Nephron progenitor cell (in vitro differentiated cells): ENCODE measurements around the gene BBS9.
A peak's percentile ranks its signal among the peaks of the same experiment; 100 is the strongest.

Experiments used
- DNase-seq: peaks from one replicate; pipeline ENCODE4 v3.0.0; 2021
- H3K27ac Mint-ChIP-seq: 2 replicates; pipeline ENCODE4 v1.8.0; 2021; ENCODE audit warnings: mild to moderate bottlenecking, moderate library complexity, mixed read lengths
- H3K27me3 Mint-ChIP-seq: 2 replicates; pipeline ENCODE4 v1.8.0; 2021; ENCODE audit warnings: mild to moderate bottlenecking, low read depth, mixed read lengths; ENCODE audit not compliant: poor library complexity
- H3K36me3 Mint-ChIP-seq: 2 replicates; pipeline ENCODE4 v1.8.0; 2021; ENCODE audit warnings: low read depth, mixed read lengths
- H3K4me1 Mint-ChIP-seq: 2 replicates; pipeline ENCODE4 v1.8.0; 2021; ENCODE audit warnings: mixed read lengths
- H3K4me3 Mint-ChIP-seq: 2 replicates; pipeline ENCODE4 v1.8.0; 2021; ENCODE audit warnings: mild to moderate bottlenecking, moderate library complexity, mixed read lengths
- H3K9me3 Mint-ChIP-seq: 2 replicates; pipeline ENCODE4 v1.8.0; 2021; ENCODE audit warnings: mild to moderate bottlenecking, moderate library complexity, mixed read lengths
- TF ChIP-seq, protein P1 (sequence below): fragments of 200-600 bp; sonication (generic); IDR thresholded peaks from 2 replicates; pipeline ENCODE4 v1.5.0; 2021; ENCODE audit warnings: antibody characterized with exemption

BBS9 gene

DNA sequence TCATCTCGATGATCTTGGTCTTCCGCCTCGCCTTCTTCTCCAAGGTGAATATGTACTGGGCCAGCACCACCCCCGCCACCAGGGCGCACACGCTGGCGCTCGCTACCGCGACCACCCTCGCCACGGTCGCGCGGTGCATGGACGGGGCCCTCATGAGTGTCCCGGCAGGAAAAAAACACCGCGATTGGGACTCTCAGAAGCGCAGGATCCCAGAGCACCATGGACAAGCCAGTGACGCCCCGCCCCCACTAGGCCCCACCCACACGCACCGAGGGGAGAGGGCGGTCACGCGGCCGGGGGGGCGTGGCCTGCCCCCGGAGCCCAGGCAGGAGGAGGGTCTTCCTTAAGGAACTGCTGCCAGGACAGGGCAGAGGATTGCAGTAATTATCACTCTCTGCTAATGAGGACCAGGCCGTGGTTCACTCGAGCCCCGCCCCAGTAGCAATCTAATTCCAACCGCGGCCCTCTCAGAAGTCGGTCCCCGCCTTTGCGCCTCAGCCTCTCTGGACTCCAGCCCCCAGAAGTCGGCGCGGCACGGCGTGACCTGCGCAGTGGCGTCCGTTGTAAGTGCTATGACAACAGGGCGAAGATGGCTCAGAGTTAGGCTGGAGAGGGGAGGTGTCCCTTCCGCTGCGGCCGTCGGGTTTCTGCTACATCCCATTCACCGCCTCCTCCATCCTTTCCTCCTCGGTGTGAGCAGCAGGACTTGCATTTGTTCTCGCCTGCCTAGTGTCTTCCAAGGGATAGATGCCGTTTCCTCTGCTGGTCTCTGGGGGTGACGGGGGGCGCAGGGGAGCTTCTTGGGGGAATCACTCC, at the start of gene BBS9:
TSS of gene BBS9 (plus strand) at position 575 of the 816 bp plus-strand sequence. CDS start 16,689 bp downstream, outside the sequence.
- Mint-ChIP-seq H3K9me3 (peaks cover 3% of the 10 kb centered on the region), H3K36me3 (no peaks in the 10 kb centered on the region), H3K4me3 (peak within 1 kb of the TSS; percentile 98)

DNA sequence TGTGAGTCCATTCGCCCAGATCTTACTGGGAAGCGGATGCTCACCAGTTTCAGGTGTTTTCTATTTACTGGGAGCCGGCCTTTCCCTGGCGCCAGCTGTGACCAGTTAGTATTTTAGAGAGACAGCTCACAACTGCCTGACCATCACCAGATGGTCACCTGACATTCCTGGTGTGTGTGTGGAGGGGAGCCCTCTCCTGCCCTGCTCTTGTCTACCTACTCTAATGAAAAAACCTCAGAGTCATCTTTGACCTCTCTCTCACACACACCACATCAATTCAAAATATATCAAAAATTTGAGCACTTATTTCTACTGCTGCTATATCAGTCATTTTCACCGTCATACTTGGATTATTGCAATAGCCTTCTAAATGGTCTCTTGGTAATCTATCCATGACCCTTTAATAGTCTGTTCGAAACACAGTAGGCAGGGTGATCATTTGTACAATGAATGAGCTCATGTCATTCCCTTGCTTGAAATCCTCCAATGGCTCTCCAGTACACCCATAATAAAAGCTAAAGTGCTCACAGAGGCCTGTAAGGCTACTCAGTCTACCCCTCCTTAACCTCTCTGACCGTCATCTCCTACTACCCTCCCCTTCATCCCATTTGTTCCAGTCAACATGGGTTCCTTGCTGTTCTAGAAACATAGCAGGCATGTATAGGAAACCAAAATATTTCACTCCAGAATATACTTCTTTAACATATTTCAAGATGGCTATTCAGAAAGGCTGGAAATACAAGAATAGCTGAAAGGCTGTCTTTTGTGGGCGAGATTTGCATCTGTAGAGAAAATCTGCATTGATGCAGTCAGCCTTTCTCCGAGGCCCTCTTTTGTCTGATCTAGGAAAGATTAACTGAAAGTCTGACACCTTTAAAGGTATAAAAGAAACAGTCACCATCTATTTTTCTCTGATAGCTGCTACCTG, 49.3 kb upstream of the BBS9 start:
- H3K27ac Mint-ChIP-seq: no peak overlapping the region
- H3K27me3 Mint-ChIP-seq: peaks cover 10% of the 10 kb centered on the region
- no peak for DNase-seq
- TF ChIP-seq, protein P1, sequence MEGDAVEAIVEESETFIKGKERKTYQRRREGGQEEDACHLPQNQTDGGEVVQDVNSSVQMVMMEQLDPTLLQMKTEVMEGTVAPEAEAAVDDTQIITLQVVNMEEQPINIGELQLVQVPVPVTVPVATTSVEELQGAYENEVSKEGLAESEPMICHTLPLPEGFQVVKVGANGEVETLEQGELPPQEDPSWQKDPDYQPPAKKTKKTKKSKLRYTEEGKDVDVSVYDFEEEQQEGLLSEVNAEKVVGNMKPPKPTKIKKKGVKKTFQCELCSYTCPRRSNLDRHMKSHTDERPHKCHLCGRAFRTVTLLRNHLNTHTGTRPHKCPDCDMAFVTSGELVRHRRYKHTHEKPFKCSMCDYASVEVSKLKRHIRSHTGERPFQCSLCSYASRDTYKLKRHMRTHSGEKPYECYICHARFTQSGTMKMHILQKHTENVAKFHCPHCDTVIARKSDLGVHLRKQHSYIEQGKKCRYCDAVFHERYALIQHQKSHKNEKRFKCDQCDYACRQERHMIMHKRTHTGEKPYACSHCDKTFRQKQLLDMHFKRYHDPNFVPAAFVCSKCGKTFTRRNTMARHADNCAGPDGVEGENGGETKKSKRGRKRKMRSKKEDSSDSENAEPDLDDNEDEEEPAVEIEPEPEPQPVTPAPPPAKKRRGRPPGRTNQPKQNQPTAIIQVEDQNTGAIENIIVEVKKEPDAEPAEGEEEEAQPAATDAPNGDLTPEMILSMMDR: no peak
- H3K36me3 Mint-ChIP-seq: no peaks in the 10 kb centered on the region
- H3K9me3 Mint-ChIP-seq: no peaks in the 10 kb centered on the region
- no peak overlapping the region for H3K4me3 Mint-ChIP-seq
- H3K4me1 Mint-ChIP-seq: no peaks in the 10 kb centered on the region

More for the DNA sequence above, at the start of gene BBS9:
- peaks cover 7% of the 10 kb centered on the region for H3K27me3 Mint-ChIP-seq
- TF ChIP-seq, protein P1: no peak
- peak within 1 kb of the TSS; percentile 93 for H3K27ac Mint-ChIP-seq
- peak; percentile 98 for DNase-seq
- H3K4me1 Mint-ChIP-seq: peaks cover 24% of the 10 kb centered on the region

DNA sequence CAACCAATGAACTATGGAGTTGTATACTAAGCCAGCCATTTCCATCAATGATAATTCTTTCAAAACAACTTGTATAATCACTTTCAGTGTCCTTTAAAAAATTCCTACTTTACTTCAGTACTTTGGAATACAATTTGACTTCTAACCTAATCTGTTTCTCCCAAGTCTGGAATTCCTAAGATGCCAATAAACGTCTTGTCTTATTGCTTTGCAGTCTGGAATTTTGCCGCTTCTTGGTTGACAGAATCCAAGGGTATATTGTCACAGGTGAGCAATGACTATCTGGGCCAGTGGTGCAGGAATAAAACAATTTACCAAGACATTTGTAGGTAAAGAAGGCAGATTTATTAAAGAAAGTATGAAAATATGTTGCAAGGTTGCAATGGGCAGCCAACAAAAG, 42.0 kb upstream of the BBS9 start:
- no peak overlapping the region for H3K4me3 Mint-ChIP-seq

DNA sequence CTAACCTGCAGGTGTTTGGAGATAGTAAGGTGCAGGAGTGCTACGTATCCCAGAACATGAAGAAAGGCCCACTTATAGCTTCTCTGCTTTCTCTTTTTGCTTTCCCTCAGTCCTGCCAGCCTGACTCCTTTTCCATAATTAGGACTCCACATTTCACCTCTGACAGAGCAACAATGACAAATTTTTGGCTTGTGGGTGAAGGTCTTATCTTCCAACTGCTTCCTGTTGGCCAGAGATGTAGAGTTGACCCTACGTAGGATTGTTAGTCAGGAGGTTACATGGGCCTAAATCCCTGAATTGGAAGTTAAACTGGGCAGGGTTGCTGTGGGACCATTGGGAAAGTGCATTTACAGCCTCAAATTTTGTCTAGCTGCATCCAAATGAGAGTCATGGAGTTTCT, 41.5 kb upstream of the BBS9 start:
- Mint-ChIP-seq H3K36me3 (peaks cover 3% of the 10 kb centered on the region), H3K4me1 (no peaks in the 10 kb centered on the region), H3K4me3 (no peak overlapping the region), H3K27me3 (peaks cover 8% of the 10 kb centered on the region), H3K9me3 (peaks cover 5% of the 10 kb centered on the region), H3K27ac (no peak overlapping the region)
- TF ChIP-seq, protein P1: no peak
- no peak for DNase-seq

More for the DNA sequence above, 42.0 kb upstream of the BBS9 start:
- H3K4me1 Mint-ChIP-seq: no peaks in the 10 kb centered on the region
- TF ChIP-seq, protein P1: no peak
- H3K27me3 Mint-ChIP-seq: peaks cover 8% of the 10 kb centered on the region
- H3K9me3 Mint-ChIP-seq: peaks cover 5% of the 10 kb centered on the region
- no peaks in the 10 kb centered on the region for H3K36me3 Mint-ChIP-seq
- no peak for DNase-seq
- H3K27ac Mint-ChIP-seq: no peak overlapping the region

DNA sequence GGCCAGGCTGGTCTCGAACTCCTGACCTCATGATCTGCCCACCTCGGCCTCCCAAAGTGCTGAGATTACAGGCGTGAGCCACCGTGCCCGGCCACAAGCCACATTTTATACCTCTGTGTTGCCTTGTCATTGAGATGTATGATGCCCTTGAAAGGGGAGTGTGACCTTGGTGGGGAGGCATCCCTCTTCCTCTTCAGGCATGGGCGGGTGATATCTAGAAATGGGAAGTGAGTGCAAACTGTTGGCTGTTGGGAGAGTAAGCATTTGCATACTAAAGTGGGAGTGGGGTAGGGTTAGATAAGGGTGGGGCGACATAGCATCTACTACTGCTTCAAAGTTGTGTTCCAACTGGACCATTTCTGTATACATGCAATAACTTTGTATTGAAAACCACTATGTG, 40.2 kb upstream of the BBS9 start:
- H3K4me3 Mint-ChIP-seq: no peak overlapping the region
- H3K27me3 Mint-ChIP-seq: peaks cover 8% of the 10 kb centered on the region
- TF ChIP-seq, protein P1: no peak
- H3K4me1 Mint-ChIP-seq: no peaks in the 10 kb centered on the region
- no peak for DNase-seq
- H3K27ac Mint-ChIP-seq: no peak overlapping the region
- peaks cover 15% of the 10 kb centered on the region for H3K36me3 Mint-ChIP-seq
- peaks cover 5% of the 10 kb centered on the region for H3K9me3 Mint-ChIP-seq
